ENCODE data around the gene INF2. TPM values are rescaled to one million over a fixed set of nuclear protein-coding genes. Genes with fewer than 3 reads are reported as not detected.

The INF2 gene
- total RNA-seq, 2 donors from 2014 or later = 50.1 to 210 TPM

- Histone ChIP-seq H3K36me3 (peaks cover 0 to 4% of the 10 kb centered on the region in 2 donors), H3K27ac (no peak overlapping the region), H3K4me1 (replicated peaks) (no peaks in the 10 kb centered on the region), H3K9me3 (no peaks in the 10 kb centered on the region), H3K4me3 (no peak overlapping the region), H3K27me3 (replicated peaks; ENCODE audit: insufficient read depth) (no peaks in the 10 kb centered on the region)
- intact Hi-C loops (cut with DNase I) = no loop called here
- no peak for TF ChIP-seq CTCF (IDR thresholded peaks at IDR 0.05)
- no peak for TF ChIP-seq POLR2A (IDR thresholded peaks at IDR 0.05)
- TF ChIP-seq POLR2AphosphoS5 (IDR thresholded peaks at IDR 0.05) = no peak
- 24% methylated on average over 2 of the region's 4 CpGs for WGBS
- DNase-seq (ENCODE audit: low spot score) = no peak
These were observed 13.3 kb downstream of the INF2 start for GRCh38 chr14:104702673-104703072.

- H3K4me1 ChIP-seq (replicated peaks) = no peaks in the 10 kb centered on the region
- intact Hi-C loops (cut with DNase I) = no loop called here
- no peak overlapping the region for H3K4me3 ChIP-seq
- no peaks in the 10 kb centered on the region for H3K27me3 ChIP-seq (replicated peaks; ENCODE audit: insufficient read depth)
- H3K36me3 ChIP-seq = peaks cover 0 to 4% of the 10 kb centered on the region in 2 donors
- no peak overlapping the region for H3K27ac ChIP-seq
- TF ChIP-seq POLR2A (IDR thresholded peaks at IDR 0.05) (no peak), POLR2AphosphoS5 (IDR thresholded peaks at IDR 0.05) (no peak), CTCF (IDR thresholded peaks at IDR 0.05) (no peak)
- WGBS = 89% methylated on average over 28 of the region's 28 CpGs
- DNase-seq (ENCODE audit: low spot score) = no peak
- H3K9me3 ChIP-seq = no peaks in the 10 kb centered on the region
These were observed 13.9 kb downstream of the INF2 start for GRCh38 chr14:104703269-104703668.

GRCh38 chr14:104704252-104704651, 14.8 kb downstream of the INF2 start:
- Histone ChIP-seq H3K27me3 (replicated peaks; ENCODE audit: insufficient read depth) (no peaks in the 10 kb centered on the region), H3K4me3 (no peak overlapping the region), H3K27ac (no peak overlapping the region), H3K9me3 (no peaks in the 10 kb centered on the region), H3K36me3 (peaks cover 0 to 4% of the 10 kb centered on the region in 2 donors), H3K4me1 (replicated peaks) (no peaks in the 10 kb centered on the region)
- DNase-seq (ENCODE audit: low spot score) = no peak
- intact Hi-C loops (cut with DNase I) = no loop called here
- 98% methylated on average over 22 of the region's 22 CpGs for WGBS
- TF ChIP-seq CTCF (IDR thresholded peaks at IDR 0.05) = no peak
- no peak for TF ChIP-seq POLR2AphosphoS5 (IDR thresholded peaks at IDR 0.05)

- Histone ChIP-seq H3K27me3 (replicated peaks; ENCODE audit: insufficient read depth) (no peaks in the 10 kb centered on the region), H3K27ac (no peak overlapping the region), H3K36me3 (peaks cover 0 to 4% of the 10 kb centered on the region in 2 donors), H3K4me1 (replicated peaks) (no peaks in the 10 kb centered on the region), H3K4me3 (no peak overlapping the region), H3K9me3 (no peaks in the 10 kb centered on the region)
- no peak for DNase-seq (ENCODE audit: low spot score)
- TF ChIP-seq POLR2AphosphoS5 (IDR thresholded peaks at IDR 0.05) (no peak), CTCF (IDR thresholded peaks at IDR 0.05) (no peak), POLR2A (IDR thresholded peaks at IDR 0.05) (no peak)
- WGBS = 92% methylated on average over 21 of the region's 21 CpGs
- intact Hi-C loops (cut with DNase I) = no loop called here
These were observed 16.1 kb downstream of the INF2 start for GRCh38 chr14:104705340-104706047.

All from prostate gland (tissue), 2 donors.